K562 (cell line): ENCODE measurements around the gene EXOSC6. TPM values are rescaled to one million over a fixed set of nuclear protein-coding genes. Genes with fewer than 3 reads are reported as not detected.

Experiments
- CBX8 ChIP-seq: fragments of 200-600 bp; sonication (generic); IDR thresholded peaks from 2 replicates; pipeline ENCODE4 v1.6.1; 2012; ENCODE audit warnings: borderline replicate concordance, mixed run types, low read depth, mild to moderate bottlenecking, moderate library complexity, mixed read lengths, low read length, control low read depth, inconsistent platforms; ENCODE audit not compliant: poor library complexity, severe bottlenecking; ENCODE audit errors: extremely low read depth
- FOSL1 ChIP-seq: fragments of 200-800 bp; sonication (Bioruptor generic); conservative IDR thresholded peaks from 2 replicates; pipeline ENCODE4 v1.6.1; 2016; ENCODE audit warnings: missing genetic modification characterization, missing compliant biosample characterization
- FOXJ3 ChIP-seq: sonication (generic); formaldehyde crosslinking; IDR thresholded peaks from 2 replicates; pipeline ENCODE4 v1.4.0; 2020; ENCODE audit warnings: mild to moderate bottlenecking, missing genetic modification reagents
- MEIS2 ChIP-seq: fragments of 450-650 bp; IDR thresholded peaks from 2 replicates; pipeline ENCODE4 v1.6.1; 2014; ENCODE audit warnings: mild to moderate bottlenecking; ENCODE audit not compliant: partially characterized antibody
- NR2C1 ChIP-seq, 2 experiments: fragments of 450-650 bp; IDR thresholded peaks; 2 replicates each; pipeline ENCODE4 v1.6.1; 2017; ENCODE audit warnings: mild to moderate bottlenecking in 2 of 2, antibody characterized with exemption in 1 of 2, inconsistent platforms in 1 of 2, missing compliant biosample characterization in 1 of 2, missing genetic modification characterization in 1 of 2
- RBBP5 ChIP-seq: fragments of 200-600 bp; sonication (generic); IDR thresholded peaks from 2 replicates; pipeline ENCODE4 v1.6.1; 2012; ENCODE audit warnings: borderline replicate concordance, mild to moderate bottlenecking, low read length, control low read depth, inconsistent platforms; ENCODE audit not compliant: insufficient read depth, poor library complexity, severe bottlenecking
- RBFOX2 ChIP-seq: fragments of 200-400 bp; formaldehyde crosslinking; IDR thresholded peaks from 2 replicates; pipeline ENCODE4 v1.6.1; 2017; ENCODE audit warnings: low read depth, mild to moderate bottlenecking, low read length, moderate library complexity
- ZBTB1 ChIP-seq: sonication (generic); formaldehyde crosslinking; IDR thresholded peaks from 2 replicates; pipeline ENCODE4 v1.8.1; 2023; ENCODE audit warnings: missing genetic modification reagents, low read depth, mild to moderate bottlenecking, borderline replicate concordance
- ZNF12 ChIP-seq: sonication (generic); formaldehyde crosslinking; IDR thresholded peaks from 2 replicates; pipeline ENCODE4 v1.4.0; 2020; ENCODE audit warnings: mild to moderate bottlenecking, missing genetic modification reagents
- ZNF707 ChIP-seq: fragments of 250-450 bp; sonication (Bioruptor Pico); conservative IDR thresholded peaks from 2 replicates; pipeline ENCODE4 v1.8.0; 2022; ENCODE audit warnings: inconsistent platforms, mild to moderate bottlenecking, moderate library complexity
- ZNF780A ChIP-seq: fragments of 250-450 bp; sonication (Bioruptor Pico); IDR thresholded peaks from 2 replicates; pipeline ENCODE4 v1.5.0; 2021; ENCODE audit warnings: mild to moderate bottlenecking
- polyA plus RNA-seq, 8 experiments: library from polyadenylated mRNA; depleted of rRNA in 4 of 8; stranded (reverse) in 5 of 8; unstranded in 3 of 8; fragments of >200 nt; fragmentation: Nextera tagmentation in 2 of 8; fragmentation: Illumina TruSeq in 1 of 8; extraction: Ambion mirVana in 2 of 8; extraction: Trizol in 1 of 8; gene quantifications; 2 replicates each; pipeline versions ENCODE4 v1.2.1 to v1.2.3, GENCODE V29; 2011 to 2014; ENCODE audit warnings: inconsistent platforms in 1 of 8, missing spikeins in 1 of 8
- total RNA-seq, 7 experiments: library from RNA; depleted of rRNA in 6 of 7; stranded (reverse); fragments of >200 nt in 6 of 7; fragmentation: Illumina TruSeq in 2 of 7; extraction: Trizol in 2 of 7; gene quantifications; 2 replicates each; pipeline versions ENCODE4 v1.2.1 to v1.2.3, GENCODE V29; 2011 to 2021; ENCODE audit warnings: low replicate concordance in 1 of 7
- TF ChIP-seq, protein P1 (sequence below): fragments of 250-450 bp; sonication (Bioruptor Pico); IDR thresholded peaks from 2 replicates; pipeline ENCODE4 v1.4.0; 2020; ENCODE audit warnings: mild to moderate bottlenecking, moderate library complexity, borderline replicate concordance
- TF ChIP-seq, protein P2 (sequence below): IDR thresholded peaks from 2 replicates; pipeline ENCODE4 v1.6.1; 2011; ENCODE audit warnings: borderline replicate concordance, low read depth, mild to moderate bottlenecking, moderate library complexity, low read length; ENCODE audit not compliant: insufficient read depth, poor library complexity, severe bottlenecking
- TF ChIP-seq, protein P3 (sequence below): fragments of 250-450 bp; sonication (Bioruptor Pico); IDR thresholded peaks from 2 replicates; pipeline ENCODE4 v1.5.1; 2021; ENCODE audit warnings: mild to moderate bottlenecking
- TF ChIP-seq, protein P4 (sequence below): fragments of 450-650 bp; IDR thresholded peaks from 2 replicates; pipeline ENCODE4 v1.6.1; 2016; ENCODE audit warnings: low read depth, mild to moderate bottlenecking, moderate library complexity
- TF ChIP-seq, protein P5 (sequence below): sonication (generic); formaldehyde crosslinking; IDR thresholded peaks from 2 replicates; pipeline ENCODE4 v1.8.0; 2022; ENCODE audit warnings: missing genetic modification reagents, mild to moderate bottlenecking, borderline replicate concordance

EXOSC6 gene
- total and polyA plus RNA-seq, 9 of the 15 experiments (the other 6 are each of a cell fraction or from before 2014, with no cell fraction given), result 9.2 to 29.0 (median 15.6) TPM

DNA sequence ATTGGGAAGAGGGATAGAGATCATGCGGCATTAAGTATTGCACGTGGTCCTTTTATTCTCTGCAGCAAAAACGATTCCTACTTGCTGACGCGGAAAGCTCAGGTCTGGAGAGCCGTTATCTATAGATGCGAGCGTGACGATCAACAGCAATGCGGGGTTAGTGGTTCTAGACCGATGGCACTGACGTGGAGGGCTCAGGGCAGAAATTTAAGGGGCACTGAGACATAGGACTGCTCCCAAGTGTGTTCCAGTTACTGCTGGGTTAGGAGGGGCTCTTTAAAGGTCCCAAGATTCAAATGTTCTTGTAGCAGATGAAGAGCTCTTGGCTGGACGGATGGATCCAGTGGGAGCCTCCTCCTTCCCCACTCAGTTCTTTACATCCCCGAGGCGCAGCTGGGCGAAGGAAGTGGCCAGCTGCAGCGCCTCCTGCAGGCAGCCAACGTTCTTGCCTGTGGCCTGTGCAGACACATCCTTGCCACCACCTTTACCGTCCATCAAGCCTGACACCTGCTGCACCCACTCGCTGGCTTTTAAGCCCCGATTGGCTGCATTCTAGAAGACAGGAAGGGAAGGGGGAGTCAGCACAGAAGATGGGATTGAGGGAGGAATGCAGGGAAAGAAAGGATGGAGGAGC, 732 bp upstream of the EXOSC6 start (continued):
- TF ChIP-seq, protein P1, sequence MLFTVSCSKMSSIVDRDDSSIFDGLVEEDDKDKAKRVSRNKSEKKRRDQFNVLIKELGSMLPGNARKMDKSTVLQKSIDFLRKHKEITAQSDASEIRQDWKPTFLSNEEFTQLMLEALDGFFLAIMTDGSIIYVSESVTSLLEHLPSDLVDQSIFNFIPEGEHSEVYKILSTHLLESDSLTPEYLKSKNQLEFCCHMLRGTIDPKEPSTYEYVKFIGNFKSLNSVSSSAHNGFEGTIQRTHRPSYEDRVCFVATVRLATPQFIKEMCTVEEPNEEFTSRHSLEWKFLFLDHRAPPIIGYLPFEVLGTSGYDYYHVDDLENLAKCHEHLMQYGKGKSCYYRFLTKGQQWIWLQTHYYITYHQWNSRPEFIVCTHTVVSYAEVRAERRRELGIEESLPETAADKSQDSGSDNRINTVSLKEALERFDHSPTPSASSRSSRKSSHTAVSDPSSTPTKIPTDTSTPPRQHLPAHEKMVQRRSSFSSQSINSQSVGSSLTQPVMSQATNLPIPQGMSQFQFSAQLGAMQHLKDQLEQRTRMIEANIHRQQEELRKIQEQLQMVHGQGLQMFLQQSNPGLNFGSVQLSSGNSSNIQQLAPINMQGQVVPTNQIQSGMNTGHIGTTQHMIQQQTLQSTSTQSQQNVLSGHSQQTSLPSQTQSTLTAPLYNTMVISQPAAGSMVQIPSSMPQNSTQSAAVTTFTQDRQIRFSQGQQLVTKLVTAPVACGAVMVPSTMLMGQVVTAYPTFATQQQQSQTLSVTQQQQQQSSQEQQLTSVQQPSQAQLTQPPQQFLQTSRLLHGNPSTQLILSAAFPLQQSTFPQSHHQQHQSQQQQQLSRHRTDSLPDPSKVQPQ (CRISPR knock-in tag), result no peak
- TF ChIP-seq ZNF12 (no peak), FOXJ3 (no peak), NR2C1 (IDR thresholded peaks at IDR 0.05) (no peak), NR2C1 (tag; IDR thresholded peaks at IDR 0.05) (0 out of 2 replicates have a peak, but pooled peaks have one; percentile 10), ZBTB1 (no peak), FOSL1 (no peak), ZNF780A (CRISPR knock-in tag) (no peak), RBBP5 (no peak), RBFOX2 (no peak), CBX8 (no peak), ZNF707 (CRISPR knock-in tag) (no peak), MEIS2 (peak; percentile 80)
- TF ChIP-seq, protein P2, sequence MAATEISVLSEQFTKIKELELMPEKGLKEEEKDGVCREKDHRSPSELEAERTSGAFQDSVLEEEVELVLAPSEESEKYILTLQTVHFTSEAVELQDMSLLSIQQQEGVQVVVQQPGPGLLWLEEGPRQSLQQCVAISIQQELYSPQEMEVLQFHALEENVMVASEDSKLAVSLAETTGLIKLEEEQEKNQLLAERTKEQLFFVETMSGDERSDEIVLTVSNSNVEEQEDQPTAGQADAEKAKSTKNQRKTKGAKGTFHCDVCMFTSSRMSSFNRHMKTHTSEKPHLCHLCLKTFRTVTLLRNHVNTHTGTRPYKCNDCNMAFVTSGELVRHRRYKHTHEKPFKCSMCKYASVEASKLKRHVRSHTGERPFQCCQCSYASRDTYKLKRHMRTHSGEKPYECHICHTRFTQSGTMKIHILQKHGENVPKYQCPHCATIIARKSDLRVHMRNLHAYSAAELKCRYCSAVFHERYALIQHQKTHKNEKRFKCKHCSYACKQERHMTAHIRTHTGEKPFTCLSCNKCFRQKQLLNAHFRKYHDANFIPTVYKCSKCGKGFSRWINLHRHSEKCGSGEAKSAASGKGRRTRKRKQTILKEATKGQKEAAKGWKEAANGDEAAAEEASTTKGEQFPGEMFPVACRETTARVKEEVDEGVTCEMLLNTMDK, result peak; percentile 5
- TF ChIP-seq, protein P3, sequence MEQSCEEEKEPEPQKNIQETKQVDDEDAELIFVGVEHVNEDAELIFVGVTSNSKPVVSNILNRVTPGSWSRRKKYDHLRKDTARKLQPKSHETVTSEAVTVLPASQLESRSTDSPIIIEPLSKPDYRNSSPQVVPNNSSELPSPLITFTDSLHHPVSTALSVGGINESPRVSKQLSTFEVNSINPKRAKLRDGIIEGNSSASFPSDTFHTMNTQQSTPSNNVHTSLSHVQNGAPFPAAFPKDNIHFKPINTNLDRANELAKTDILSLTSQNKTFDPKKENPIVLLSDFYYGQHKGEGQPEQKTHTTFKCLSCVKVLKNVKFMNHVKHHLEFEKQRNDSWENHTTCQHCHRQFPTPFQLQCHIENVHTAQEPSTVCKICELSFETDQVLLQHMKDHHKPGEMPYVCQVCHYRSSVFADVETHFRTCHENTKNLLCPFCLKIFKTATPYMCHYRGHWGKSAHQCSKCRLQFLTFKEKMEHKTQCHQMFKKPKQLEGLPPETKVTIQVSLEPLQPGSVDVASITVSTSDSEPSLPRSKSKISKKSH (CRISPR knock-in tag), result no peak
- TF ChIP-seq, protein P4, sequence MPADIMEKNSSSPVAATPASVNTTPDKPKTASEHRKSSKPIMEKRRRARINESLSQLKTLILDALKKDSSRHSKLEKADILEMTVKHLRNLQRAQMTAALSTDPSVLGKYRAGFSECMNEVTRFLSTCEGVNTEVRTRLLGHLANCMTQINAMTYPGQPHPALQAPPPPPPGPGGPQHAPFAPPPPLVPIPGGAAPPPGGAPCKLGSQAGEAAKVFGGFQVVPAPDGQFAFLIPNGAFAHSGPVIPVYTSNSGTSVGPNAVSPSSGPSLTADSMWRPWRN, result no peak
- TF ChIP-seq, protein P5, sequence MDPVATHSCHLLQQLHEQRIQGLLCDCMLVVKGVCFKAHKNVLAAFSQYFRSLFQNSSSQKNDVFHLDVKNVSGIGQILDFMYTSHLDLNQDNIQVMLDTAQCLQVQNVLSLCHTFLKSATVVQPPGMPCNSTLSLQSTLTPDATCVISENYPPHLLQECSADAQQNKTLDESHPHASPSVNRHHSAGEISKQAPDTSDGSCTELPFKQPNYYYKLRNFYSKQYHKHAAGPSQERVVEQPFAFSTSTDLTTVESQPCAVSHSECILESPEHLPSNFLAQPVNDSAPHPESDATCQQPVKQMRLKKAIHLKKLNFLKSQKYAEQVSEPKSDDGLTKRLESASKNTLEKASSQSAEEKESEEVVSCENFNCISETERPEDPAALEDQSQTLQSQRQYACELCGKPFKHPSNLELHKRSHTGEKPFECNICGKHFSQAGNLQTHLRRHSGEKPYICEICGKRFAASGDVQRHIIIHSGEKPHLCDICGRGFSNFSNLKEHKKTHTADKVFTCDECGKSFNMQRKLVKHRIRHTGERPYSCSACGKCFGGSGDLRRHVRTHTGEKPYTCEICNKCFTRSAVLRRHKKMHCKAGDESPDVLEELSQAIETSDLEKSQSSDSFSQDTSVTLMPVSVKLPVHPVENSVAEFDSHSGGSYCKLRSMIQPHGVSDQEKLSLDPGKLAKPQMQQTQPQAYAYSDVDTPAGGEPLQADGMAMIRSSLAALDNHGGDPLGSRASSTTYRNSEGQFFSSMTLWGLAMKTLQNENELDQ (CRISPR knock-in tag), result no peak
